Ureter (tissue), 1 donor: ENCODE data around the gene CES4A. TPM values are rescaled to one million over a fixed set of nuclear protein-coding genes. Genes with fewer than 3 reads are reported as not detected.
"Not testable (repeated sequence)": the region's sequence is repeated elsewhere in the genome, so short reads cannot be mapped to it uniquely, and the experiment has no call there.

ENCODE experiments used
- DNase-seq: peaks from one replicate; pipeline ENCODE4 v3.0.0-alpha.2; 2020; ENCODE audit warnings: low spot score
- total RNA-seq: library from RNA; stranded (reverse); gene quantifications from one replicate; pipeline ENCODE4 v1.2.4, GENCODE V29; 2023
- donor health status: DM: yes; HTN: yes; CAD: no.

Gene CES4A
- total RNA-seq, 1 donor from 2014 or later = 17.7 TPM

- DNase-seq = not testable (repeated sequence)
Observed at GRCh38 chr16:66956154-66956457, 32.3 kb upstream of the CES4A start.

GRCh38 chr16:66958857-66959703 lies 29.3 kb upstream of the CES4A start:
- DNase-seq = no peak

- no peak for DNase-seq
Observed at GRCh38 chr16:66959704-66960161, 28.7 kb upstream of the CES4A start.

GRCh38 chr16:66960270-66960669 lies 28.1 kb upstream of the CES4A start:
- DNase-seq = no peak

GRCh38 chr16:66961065-66961744 lies 27.2 kb upstream of the CES4A start, which contains the start of gene CES3:
Gene CES3, plus strand, starts transcription at chr16:66961266. Its CDS starts 42 bp downstream, at chr16:66961308.
- no peak for DNase-seq

DNA sequence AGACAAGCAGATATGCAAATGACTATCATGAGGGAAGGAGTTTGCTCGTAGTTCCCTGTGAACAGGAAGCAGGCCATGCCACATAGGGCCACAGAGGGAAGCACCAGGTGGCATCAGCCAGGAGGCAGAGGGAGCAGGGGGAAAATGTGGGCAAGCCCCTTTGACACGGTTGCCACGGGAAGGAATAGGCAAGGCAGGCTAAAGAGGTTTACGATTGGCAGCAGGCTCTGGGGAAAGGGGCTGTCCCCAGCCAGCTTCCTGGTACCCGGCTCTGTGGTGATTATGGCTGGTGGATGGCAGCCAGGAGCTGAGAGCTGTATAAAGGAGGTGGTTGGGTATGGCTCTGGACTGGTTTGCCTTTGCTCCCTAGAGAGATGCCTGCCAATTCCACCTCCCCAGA lies 26.5 kb upstream of the CES4A start:
- no peak for DNase-seq

DNA sequence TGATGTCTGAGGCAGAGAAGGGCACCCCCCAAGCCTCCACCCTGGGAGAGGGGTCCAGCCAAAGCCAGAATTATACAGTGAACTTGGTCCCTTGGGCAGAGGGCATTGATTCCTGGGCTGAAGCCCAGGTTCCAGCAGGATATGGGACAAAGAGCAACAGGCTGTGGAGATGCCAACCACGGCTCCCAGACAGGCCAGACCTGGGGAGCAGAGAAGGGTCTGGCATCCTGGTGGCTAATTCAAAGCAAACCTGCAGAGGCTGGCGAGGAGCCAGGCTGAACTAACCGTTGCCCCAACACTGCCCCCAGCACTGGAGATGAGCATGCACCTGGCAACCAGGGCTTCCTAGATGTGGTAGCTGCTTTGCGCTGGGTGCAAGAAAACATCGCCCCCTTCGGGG lies 24.3 kb upstream of the CES4A start:
- no peak for DNase-seq

- no peak for DNase-seq
Observed at GRCh38 chr16:66968847-66969246, 19.5 kb upstream of the CES4A start.

DNA sequence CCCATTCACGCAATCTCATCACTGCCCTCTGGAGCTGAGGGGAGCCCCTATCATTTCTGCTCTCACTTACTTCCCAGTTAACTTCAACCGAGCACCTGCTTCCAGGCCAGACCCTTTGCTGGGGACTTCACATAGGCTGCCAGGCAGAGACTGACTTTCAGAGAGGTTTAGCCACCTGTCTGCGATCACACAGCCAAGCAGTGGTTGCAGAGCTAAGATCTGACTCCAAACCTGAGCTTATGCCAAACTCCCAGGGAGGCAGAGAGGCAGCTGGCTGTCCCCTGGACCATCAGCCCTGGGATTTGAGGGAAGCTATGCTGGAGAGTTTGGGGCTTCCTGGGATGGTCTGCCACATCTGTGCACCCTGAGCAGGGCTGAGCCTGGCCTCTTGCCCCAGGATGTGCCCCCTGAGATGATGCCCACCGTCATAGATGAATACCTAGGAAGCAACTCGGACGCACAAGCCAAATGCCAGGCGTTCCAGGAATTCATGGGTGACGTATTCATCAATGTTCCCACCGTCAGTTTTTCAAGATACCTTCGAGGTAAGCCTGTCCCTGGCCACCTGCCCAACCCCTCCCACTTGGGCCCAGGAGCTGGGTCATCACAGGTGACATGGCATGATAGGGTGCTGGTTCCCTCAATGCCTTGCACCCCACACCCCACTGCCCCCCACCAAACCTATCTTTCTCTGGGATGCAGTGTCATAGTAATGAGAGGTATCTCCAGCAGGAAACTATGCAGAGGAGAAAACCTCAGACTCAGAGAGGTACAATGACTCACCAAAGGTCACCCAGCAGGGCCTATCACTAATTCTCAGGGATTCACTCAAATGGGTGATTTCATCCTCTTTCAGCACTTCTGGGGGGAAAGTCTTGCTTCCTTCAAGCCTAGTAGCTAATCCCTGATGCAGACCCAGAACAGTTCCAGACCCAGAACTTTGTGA lies 17.3 kb upstream of the CES4A start:
- no peak for DNase-seq

DNA sequence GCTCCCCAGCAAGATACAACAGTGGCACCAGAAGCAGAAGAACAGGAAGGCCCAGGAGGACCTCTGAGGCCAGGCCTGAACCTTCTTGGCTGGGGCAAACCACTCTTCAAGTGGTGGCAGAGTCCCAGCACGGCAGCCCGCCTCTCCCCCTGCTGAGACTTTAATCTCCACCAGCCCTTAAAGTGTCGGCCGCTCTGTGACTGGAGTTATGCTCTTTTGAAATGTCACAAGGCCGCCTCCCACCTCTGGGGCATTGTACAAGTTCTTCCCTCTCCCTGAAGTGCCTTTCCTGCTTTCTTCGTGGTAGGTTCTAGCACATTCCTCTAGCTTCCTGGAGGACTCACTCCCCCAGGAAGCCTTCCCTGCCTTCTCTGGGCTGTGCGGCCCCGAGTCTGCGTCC lies 15.4 kb upstream of the CES4A start:
- no peak for DNase-seq

- no peak for DNase-seq
Observed at GRCh38 chr16:66973716-66974115, 14.7 kb upstream of the CES4A start.

DNA sequence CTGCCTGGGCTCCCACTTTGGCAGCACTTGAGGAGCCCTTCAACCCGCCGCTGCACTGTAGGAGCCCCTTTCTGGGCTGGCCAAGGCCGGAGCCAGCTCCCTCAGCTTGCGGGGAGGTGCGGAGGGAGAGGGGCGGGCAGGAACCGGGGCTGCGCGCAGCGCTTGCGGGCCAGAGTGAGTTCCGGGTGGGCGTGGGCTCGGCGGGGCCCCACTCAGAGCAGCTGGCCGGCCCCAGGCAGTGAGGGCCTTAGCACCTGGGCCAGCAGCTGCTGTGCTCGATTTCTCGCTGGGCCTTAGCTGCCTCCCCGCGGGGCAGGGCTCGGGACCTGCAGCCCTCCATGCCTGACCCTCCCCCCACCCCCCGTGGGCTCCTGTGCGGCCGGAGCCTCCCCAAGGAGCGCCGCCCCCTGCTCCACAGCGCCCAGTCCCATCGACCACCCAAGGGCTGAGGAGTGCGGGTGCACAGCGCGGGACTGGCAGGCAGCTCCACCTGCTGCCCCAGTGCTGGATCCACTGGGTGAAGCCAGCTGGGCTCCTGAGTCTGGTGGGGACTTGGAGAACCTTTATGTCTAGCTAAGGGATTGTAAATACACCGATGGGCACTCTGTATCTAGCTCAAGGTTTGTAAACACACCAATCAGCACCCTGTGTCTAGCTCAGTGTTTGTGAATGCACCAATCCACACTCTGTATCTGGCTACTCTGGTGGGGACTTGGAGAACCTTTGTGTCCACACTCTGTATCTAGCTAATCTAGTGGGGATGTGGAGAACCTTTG lies 14.0 kb upstream of the CES4A start:
- not testable (repeated sequence) for DNase-seq

- not testable (repeated sequence) for DNase-seq
Observed at GRCh38 chr16:66974932-66975246, 13.5 kb upstream of the CES4A start.

- DNase-seq = no peak
Observed at GRCh38 chr16:66975302-66975893, 13.0 kb upstream of the CES4A start.

DNA sequence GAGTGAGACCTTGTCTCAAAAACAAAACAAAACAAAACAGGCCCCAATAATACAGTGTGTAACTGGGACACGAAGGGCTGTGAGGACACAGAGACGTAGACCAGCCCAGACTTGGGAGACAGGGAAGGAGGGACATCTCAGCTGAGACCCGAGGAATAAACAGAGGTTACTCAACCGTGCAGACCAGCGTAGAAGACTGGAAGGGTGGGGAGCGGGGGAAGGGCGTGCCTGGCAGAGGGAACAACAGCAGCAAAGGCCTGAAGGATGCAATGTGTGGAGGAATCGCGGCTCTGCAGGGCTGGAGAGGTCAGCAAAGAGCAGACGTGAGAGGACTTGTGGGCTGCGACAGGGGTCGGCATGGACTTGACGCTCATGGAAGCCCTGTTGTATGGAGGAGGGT lies 11.6 kb upstream of the CES4A start:
- no peak for DNase-seq

GRCh38 chr16:66977341-66978113 lies 10.9 kb upstream of the CES4A start:
- peak; percentile 90 for DNase-seq

GRCh38 chr16:66979011-66979717 lies 9.2 kb upstream of the CES4A start:
- no peak for DNase-seq

DNA sequence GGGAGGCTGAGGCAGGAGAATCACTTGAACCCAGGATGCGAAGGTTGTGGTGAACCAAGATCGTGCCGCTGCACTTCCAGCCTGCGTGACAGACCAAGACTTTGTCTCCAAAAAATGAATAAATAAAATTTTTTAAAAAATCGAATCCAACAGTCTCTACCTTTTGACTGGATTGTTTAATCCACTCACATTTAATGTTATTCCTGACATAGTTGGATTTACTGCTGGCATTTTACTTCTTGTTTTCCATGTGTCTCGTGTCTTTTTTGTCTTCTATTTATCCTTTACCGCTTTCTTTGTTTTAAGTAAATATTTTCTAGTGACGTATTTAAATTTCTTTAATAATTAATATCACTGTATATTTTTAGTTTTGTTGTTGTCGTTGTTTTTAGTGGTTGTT lies 5.4 kb upstream of the CES4A start:
- no peak for DNase-seq

DNA sequence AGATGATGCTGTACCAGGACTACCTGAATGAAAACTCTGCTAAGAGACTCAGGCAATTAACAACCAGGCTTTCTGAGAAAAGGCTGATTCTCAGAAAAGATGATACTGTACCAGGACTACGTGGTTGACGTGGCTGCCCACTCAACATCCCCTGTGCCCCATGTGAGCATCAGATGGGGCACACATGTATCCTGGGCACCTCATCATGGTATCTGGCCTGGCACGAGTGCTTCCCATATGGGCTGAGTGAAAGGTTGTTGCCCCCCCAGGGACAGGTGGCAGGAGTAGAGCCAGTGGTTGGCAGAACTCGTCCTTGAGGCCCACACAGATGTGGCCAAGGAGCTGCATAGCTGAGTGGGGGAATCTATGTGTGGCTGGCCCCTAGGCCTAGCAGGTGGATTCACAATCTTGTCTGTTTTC lies 3.5 kb upstream of the CES4A start:
- DNase-seq = no peak

- DNase-seq = no peak
Observed at GRCh38 chr16:66986559-66986958, 1.8 kb upstream of the CES4A start.
